Cardiac muscle cell (in vitro differentiated cells and primary cell): ENCODE results near the gene USP9X. TPM values are rescaled to one million over a fixed set of nuclear protein-coding genes. Genes with fewer than 3 reads are reported as not detected.
"Not testable (repeated sequence)": the region's sequence is repeated elsewhere in the genome, so short reads cannot be mapped to it uniquely, and the experiment has no call there.

ENCODE experiments used
- DNase-seq, 2 donors: peaks; one replicate each; pipeline versions ENCODE4 v3.0.0 to v3.0.0-alpha.2; 2010 to 2017; ENCODE audit warnings: low read depth in 1 of 2, low spot score in 1 of 2
- H3K27ac ChIP-seq: fragments of 200-600 bp; sonication (generic); 2 replicates; pipeline ENCODE4 v1.5.1; 2016
- H3K27me3 ChIP-seq: fragments of 200-600 bp; sonication (generic); 2 replicates; pipeline ENCODE4 v1.6.0; 2016; ENCODE audit warnings: control low read depth
- H3K36me3 ChIP-seq: fragments of 200-600 bp; sonication (generic); 2 replicates; pipeline ENCODE4 v1.5.1; 2016; ENCODE audit warnings: control low read depth
- H3K4me1 ChIP-seq: fragments of 200-600 bp; sonication (generic); 2 replicates; pipeline ENCODE4 v1.8.1; 2017; ENCODE audit warnings: low read depth, mild to moderate bottlenecking, mixed run types
- H3K4me3 ChIP-seq: fragments of 200-600 bp; sonication (generic); 2 replicates; pipeline ENCODE4 v1.5.1; 2016; ENCODE audit warnings: mild to moderate bottlenecking
- H3K9me3 ChIP-seq: fragments of 200-600 bp; sonication (generic); 2 replicates; pipeline ENCODE4 v1.5.1; 2017; ENCODE audit warnings: low read depth, mild to moderate bottlenecking, control low read depth
- polyA plus RNA-seq: library from polyadenylated mRNA; unstranded; fragments of >200 nt; fragmentation: Nextera tagmentation; extraction: Ambion mirVana; gene quantifications from 2 replicates; pipeline ENCODE4 v1.2.1, GENCODE V29; 2016
- total RNA-seq: library from RNA; depleted of rRNA; stranded (reverse); fragments of >200 nt; gene quantifications from 2 replicates; pipeline ENCODE4 v1.2.3, GENCODE V29; 2016
- TF ChIP-seq, protein P1 (sequence below): IDR thresholded peaks from 2 replicates; pipeline ENCODE4 v1.5.1; 2012; ENCODE audit warnings: low read depth, mild to moderate bottlenecking, low read length

The USP9X gene
- total and polyA plus RNA-seq, 2 experiments from 2014 or later, result 43.1 to 95.6 TPM

GRCh38 chrX:41192880-41193279 lies 107.6 kb downstream of the USP9X start:
- peaks cover 39% of the 10 kb centered on the region for H3K36me3 ChIP-seq
- H3K27ac ChIP-seq, result peak overlapping the region; percentile 23

DNA sequence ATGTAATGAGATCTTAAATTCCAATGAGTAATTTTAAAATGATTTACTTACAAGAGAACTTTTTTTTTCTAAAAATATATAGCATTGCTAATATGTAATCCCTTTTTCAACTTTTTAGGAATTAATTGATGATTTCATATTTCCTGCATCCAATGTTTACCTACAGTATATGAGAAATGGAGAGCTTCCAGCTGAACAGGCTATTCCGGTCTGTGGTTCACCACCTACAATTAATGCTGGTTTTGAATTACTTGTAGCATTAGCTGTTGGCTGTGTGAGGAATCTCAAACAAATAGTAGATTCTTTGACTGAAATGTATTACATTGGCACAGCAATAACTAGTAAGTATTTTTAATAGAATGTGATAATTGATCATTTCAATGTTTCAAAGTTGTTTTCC lies 113.2 kb downstream of the USP9X start:
- Histone ChIP-seq H3K27ac (no peak overlapping the region), H3K9me3 (no peaks in the 10 kb centered on the region), H3K27me3 (no peaks in the 10 kb centered on the region), H3K36me3 (peaks cover 56% of the 10 kb centered on the region), H3K4me1 (no peaks in the 10 kb centered on the region), H3K4me3 (no peak overlapping the region)
- TF ChIP-seq, protein P1, sequence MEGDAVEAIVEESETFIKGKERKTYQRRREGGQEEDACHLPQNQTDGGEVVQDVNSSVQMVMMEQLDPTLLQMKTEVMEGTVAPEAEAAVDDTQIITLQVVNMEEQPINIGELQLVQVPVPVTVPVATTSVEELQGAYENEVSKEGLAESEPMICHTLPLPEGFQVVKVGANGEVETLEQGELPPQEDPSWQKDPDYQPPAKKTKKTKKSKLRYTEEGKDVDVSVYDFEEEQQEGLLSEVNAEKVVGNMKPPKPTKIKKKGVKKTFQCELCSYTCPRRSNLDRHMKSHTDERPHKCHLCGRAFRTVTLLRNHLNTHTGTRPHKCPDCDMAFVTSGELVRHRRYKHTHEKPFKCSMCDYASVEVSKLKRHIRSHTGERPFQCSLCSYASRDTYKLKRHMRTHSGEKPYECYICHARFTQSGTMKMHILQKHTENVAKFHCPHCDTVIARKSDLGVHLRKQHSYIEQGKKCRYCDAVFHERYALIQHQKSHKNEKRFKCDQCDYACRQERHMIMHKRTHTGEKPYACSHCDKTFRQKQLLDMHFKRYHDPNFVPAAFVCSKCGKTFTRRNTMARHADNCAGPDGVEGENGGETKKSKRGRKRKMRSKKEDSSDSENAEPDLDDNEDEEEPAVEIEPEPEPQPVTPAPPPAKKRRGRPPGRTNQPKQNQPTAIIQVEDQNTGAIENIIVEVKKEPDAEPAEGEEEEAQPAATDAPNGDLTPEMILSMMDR, result no peak
- DNase-seq, result no peak

More at GRCh38 chrX:41192880-41193279, 107.6 kb downstream of the USP9X start:
- Histone ChIP-seq H3K27me3 (no peaks in the 10 kb centered on the region), H3K4me1 (no peaks in the 10 kb centered on the region), H3K9me3 (no peaks in the 10 kb centered on the region), H3K4me3 (no peak overlapping the region)
- no peak for DNase-seq
- TF ChIP-seq, protein P1, result no peak

DNA sequence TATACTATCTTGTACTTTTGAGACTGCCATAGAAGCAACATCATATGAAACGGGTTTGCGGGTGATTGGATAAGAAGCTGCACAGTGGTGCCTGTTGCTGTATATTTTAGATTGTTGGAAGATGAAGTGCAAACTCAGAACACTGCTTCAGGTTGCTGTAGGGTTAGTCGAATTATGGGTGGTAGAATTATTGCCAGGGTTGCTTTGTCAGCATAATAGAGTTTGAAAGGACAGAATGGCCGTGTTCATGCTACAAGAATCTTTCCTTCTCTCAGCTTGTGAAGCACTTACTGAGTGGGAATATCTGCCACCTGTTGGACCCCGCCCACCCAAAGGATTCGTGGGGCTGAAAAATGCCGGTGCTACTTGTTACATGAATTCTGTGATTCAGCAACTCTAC lies 115.5 kb downstream of the USP9X start:
- TF ChIP-seq, protein P1, result no peak
- Histone ChIP-seq H3K36me3 (peaks cover 70% of the 10 kb centered on the region), H3K27ac (no peak overlapping the region), H3K27me3 (no peaks in the 10 kb centered on the region), H3K4me3 (no peak overlapping the region), H3K9me3 (no peaks in the 10 kb centered on the region), H3K4me1 (no peaks in the 10 kb centered on the region)
- no peak for DNase-seq

DNA sequence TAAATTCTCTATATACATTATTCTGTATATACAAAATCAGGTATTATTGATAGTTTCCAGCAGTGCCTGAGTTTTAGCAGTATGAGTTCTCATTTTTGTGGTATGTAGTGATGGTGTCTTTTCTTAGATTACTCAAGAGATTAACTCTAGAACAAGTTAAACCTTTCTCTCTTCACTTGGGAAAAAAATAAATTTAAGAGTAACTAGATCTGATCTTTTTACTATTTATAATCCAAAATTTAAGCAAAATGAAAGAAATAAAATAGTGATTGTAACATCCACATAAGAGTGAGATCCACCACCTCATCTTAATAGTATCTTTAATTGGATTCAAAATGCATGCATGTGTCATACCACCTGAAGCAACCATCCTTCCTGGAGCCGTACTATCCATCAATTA lies 124.6 kb downstream of the USP9X start:
- Histone ChIP-seq H3K4me1 (no peaks in the 10 kb centered on the region), H3K36me3 (peaks cover 43% of the 10 kb centered on the region), H3K27ac (no peak overlapping the region), H3K27me3 (no peaks in the 10 kb centered on the region), H3K9me3 (no peaks in the 10 kb centered on the region), H3K4me3 (no peak overlapping the region)
- TF ChIP-seq, protein P1, result no peak
- DNase-seq, result no peak

DNA sequence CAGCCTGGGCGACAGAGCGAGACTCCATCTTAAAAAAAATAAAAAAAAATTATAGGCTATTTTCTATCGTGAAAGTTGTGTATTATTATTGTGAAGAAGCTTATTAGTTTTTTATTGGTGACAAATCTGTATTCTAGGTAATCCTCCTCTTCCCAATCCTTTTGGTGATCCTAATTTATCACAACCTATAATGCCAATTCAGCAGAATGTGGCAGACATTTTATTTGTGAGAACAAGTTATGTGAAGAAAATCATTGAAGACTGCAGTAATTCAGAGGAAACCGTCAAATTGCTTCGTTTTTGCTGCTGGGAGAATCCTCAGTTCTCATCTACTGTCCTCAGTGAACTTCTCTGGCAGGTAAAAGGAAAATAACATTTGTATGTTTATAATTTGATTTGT lies 139.4 kb downstream of the USP9X start:
- TF ChIP-seq, protein P1, result no peak
- Histone ChIP-seq H3K4me1 (no peaks in the 10 kb centered on the region), H3K27ac (no peak overlapping the region), H3K4me3 (no peak overlapping the region), H3K36me3 (peaks cover 53% of the 10 kb centered on the region), H3K27me3 (no peaks in the 10 kb centered on the region), H3K9me3 (no peaks in the 10 kb centered on the region)
- no peak for DNase-seq

GRCh38 chrX:41233988-41234387 lies 148.7 kb downstream of the USP9X start:
- H3K9me3 ChIP-seq, result no peaks in the 10 kb centered on the region
- no peaks in the 10 kb centered on the region for H3K27me3 ChIP-seq
- H3K4me3 ChIP-seq, result no peak overlapping the region
- H3K4me1 ChIP-seq, result peaks cover 7% of the 10 kb centered on the region
- TF ChIP-seq, protein P1, result no peak
- DNase-seq, result no peak
- H3K36me3 ChIP-seq, result peaks cover 32% of the 10 kb centered on the region
- H3K27ac ChIP-seq, result no peak overlapping the region

DNA sequence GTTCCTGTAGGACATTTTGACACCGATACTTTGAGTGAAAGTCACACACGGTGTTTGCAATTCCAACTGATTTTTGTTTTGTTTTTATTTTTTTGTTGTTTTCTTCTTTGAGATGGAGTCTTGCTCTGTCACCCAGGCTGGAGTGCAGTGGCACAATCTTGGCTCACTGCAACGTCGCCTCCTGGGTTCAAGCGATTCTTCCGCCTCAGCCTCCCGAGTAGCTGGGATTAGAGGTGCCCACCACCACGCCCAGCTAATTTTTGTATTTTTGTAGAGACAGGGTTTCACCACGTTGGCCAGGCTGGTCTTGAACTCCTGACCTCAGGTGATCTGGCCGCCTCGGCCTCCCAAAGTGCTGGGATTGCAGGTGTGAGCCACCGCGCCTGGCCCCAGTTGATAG lies 149.2 kb downstream of the USP9X start:
- H3K4me3 ChIP-seq, H3K9me3 ChIP-seq, H3K4me1 ChIP-seq, H3K27ac ChIP-seq, DNase-seq, H3K27me3 ChIP-seq: not testable (repeated sequence)
- H3K36me3 ChIP-seq, result peaks cover 32% of the 10 kb centered on the region
